Stimulated activated CD8-positive, alpha-beta memory T cell treated with anti-CD3 and anti-CD28 coated beads, Interleukin-15, amount 100 ng/mL, for 24 hours (primary cell): Measurements from ENCODE around the gene ANO7.

Source experiments
- DNase-seq: peaks from one replicate; pipeline ENCODE4 v3.0.0-alpha.2; 2020; ENCODE audit warnings: low read depth

Gene ANO7

DNA sequence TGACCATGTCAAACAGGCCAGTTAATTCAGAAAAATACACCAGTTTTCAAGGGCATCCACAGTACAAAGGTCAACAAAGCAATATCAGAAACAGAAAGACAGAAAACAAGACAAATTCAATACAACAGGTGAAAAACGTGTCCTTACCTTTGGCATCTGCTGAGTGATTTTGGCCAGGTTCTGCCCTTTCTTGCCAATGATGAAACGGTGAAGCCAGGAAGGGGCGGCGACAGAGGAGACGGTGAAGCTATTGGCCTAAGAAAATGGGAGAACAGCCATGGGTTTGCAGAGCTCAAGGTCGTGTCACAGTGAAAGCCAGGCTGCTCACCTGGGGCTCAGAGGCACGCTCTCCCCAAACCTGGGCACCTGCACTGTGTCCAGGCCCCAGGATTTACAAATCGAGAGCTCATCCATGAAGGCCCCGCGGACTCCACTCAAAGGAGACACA lies 66.5 kb downstream of the ANO7 start:
- no peak for DNase-seq

DNA sequence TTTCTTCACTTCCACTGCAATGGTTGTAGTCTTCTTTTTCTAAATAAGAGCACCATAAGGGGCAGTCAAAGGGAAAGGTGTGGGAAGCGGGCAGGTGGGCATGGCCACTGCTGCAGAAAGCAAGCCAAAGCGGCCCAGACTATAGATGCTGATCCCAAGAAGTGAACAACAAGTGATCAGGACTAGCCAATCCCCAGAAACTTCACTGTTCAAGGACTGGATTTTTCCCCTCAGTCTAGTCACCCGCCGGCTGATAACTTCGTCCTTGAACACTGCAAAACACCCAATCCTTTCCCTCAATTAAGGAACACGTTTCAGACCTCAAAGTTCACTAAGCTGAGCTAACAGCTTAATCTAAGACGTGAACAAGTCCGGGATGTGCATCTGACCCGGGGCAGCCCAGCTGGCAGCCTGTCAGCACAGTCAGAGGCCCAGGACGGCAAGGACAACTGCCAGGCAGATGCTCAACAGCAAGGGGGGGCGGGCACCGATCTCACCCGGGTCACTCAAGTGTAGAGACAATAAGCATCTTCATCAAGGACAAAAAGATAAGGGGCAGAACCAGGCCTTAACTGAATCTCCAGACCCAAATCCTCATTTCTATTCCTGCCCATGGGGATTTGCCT lies 67.2 kb downstream of the ANO7 start:
- DNase-seq: no peak

DNA sequence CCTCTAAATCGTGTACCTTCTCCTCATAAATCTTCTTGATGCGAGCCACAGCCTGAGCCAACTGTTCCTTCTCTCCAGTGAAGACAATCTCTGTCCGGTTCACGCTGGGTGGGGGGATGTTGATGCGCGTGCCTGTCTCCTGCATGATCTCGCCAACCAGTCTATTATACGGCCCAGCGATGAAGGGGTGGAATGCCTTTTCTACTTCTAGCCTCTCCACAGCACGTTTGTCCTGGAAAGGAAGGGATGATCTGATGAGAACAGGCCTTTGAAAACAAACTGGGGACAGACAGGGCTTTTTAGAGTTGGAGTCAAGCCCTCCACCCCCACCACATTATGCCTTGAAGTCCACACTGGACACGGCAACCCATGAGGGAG lies 67.7 kb downstream of the ANO7 start:
- no peak for DNase-seq

DNA sequence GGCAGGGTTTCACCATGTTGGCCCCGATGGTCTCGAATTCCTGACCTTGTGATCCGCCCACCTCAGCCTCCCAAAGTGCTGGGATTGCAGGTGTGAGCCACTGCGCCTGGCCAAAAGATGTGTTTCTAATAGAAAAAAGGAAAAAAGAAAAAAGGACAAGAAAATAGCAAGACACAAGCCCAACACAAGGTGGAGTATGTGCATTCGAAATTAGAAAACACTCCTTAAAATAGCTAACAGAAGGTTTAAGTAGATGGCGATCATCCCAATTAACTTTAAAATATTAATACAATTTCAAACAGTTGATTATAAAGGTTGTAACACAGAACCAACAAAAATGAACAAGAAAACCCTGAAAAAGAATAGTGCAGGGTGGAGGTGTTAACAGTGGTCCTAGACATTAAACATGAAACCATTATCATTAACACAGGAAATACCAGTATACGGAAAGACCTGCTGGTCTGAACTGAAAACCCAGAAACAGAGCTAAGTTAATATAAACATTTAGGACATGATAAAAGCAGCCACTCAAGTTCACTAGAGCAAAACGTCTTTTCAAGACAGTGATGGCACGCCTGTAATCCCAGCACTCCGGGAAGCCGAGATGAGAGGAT lies 69.0 kb downstream of the ANO7 start:
- DNase-seq: no peak

DNA sequence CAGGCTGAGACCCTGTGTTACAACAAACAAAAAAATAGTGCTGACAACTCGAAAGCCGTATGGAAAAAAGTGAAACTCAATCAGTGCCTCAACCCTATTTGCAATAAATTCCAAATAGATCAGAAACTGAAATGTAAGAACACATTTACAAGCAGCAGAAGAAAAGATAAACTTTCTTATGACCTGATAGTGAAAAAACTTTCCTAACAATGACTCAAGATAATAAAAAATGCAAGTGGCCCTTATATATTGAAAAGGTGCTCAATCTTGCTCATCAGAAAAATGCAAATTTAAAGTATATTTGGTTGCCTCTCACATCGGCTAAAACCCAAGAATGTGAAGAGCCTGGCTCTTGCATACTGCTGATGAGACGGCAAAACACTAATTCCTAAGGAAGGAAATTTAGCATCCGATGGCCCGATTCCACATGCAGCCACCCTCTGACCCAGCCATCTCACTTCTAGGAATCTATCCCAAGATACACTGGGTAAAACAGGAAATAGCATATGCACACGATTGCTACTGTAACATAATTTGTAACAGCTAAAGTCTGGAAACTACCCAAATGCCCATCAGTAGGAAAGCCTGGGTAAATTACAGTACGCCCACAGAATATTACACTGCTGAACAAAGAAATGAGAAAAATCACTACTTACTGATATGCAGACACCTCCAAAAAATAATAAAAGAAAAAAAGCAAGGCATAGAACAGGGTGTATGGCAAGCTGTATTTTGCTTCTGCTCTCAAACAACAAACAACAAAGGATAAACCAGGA lies 70.2 kb downstream of the ANO7 start:
- DNase-seq: no peak

DNA sequence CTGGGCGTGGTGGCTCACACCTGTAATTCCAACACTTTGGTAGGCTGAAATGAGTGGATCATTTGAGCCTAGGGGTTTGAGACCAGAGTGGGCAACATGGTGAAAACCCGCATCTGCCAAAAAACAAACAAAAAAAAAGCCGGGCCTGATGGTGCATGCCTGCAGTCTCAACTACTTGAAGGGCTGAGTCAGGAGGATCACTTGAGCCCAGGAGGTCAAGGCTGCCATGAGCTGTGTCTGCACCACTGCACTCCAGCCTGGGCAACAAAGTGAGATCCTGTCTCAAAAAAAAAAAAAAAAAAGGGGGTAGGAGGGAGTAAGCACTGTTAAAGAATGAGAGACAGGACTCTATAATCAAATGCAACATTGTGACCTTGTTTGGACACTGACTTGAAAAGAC lies 72.4 kb downstream of the ANO7 start:
- DNase-seq: no peak

DNA sequence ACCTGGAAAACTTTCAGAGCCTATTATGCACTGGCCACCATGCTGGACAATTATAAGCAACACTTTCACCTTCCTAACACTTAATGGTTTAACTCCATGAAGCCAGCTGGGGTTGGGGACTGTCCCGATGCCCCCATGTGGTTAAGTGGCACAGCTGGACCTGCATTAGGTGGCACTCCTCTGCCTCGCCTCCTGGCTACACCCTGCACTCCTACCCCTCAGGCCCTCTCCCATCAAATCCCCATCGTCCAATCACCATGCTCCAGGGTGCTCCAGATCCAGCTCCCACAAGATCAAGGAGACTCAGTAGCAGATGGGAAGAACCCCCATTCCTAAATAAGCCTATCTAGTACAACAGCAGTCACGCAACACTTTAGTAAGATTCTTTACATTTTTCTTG lies 73.2 kb downstream of the ANO7 start:
- DNase-seq: no peak

DNA sequence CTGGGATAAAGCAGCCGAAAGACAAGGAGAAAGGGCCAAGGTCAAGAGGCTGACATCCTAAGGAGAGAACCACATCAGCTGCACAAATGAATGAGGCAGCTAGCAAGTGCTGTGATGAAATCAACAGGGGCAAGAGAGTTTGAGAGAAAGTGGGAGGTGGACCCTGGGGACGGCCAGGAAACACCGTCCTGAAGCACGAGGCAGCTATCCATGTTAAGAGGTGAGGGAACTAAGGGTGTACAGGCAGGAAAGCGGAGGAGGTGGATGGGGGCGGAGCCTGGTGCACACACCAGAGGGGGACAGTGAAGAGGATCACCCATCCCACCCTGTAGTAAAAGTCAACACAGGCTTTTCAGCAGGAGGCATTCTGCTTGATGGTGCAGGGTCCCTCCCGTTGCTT lies 74.6 kb downstream of the ANO7 start:
- no peak for DNase-seq

DNA sequence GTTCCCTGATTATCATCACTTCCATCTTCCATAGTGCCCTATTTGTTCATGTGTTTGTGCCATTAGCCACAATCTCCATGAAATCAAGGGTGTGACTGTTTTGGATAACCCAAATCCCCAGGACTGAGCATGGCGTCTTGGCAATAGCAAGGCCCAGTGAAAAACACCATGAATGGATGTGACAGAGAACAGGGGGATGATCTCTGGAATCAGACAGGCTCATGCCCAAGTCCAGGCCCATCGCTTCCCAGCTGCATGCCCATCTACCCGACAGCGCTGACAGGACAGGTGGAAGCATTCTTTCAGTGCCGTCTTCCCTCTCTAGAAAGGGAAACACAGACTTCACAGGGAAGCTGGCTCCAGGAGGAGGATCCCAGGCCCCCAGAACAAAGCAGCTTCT lies 77.0 kb downstream of the ANO7 start:
- no peak for DNase-seq

DNA sequence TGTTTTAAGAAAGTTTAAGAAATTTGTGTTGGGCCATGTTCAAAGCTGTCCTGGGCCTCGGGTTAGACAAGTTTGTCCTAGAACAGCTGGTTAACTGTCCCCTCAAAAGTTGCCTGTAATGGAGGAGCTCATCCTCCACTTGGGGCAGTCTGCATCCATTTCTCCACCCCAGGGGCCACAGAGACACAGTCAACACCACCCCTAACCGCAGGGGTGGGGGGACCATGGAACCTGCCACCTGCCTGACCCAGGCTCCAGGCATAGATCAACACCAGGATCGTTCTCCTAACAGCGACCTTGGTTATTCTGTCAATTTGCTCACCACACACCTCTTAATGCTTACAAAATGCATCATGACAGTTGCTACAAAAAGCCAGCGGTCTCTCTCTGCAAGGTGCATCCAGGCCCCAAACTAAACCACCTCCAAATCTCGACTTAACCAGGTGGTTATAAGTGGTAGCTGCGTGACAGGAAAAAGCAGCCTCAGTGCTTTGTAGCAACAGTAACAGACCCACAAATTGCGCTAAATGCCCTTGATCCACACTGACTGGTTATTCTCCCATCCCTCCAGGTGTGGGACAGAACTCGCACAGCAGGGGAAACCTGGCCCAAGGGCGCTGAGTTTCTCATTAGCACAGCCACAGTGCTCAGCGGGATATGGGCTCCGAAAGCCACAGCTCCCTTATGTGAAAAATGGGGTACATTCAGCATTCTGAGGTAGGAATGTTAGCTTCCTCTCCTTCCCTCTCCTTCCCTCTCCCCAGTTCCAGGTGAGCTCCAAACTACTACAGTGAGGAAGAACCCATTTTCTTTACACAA lies 79.0 kb downstream of the ANO7 start:
- DNase-seq: no peak

DNA sequence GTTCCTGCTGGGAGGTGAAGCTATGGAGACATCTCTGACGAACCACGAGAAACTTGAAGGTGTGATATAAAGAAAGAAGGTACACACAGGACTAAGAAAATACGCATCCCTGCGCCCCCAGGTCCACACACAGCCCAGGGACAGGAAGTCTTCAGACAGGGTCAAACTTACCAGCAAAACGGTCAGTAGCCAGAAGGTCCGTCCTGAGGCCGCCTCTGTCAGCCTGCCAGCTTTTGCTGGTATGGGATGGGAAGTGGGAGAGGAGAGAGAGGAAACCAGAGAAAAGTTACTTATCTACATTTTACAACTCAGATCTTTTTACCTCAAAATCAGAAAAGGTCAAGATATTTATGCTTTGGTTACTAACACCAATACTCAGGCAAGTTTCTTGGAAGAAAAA lies 79.8 kb downstream of the ANO7 start:
- no peak for DNase-seq

DNA sequence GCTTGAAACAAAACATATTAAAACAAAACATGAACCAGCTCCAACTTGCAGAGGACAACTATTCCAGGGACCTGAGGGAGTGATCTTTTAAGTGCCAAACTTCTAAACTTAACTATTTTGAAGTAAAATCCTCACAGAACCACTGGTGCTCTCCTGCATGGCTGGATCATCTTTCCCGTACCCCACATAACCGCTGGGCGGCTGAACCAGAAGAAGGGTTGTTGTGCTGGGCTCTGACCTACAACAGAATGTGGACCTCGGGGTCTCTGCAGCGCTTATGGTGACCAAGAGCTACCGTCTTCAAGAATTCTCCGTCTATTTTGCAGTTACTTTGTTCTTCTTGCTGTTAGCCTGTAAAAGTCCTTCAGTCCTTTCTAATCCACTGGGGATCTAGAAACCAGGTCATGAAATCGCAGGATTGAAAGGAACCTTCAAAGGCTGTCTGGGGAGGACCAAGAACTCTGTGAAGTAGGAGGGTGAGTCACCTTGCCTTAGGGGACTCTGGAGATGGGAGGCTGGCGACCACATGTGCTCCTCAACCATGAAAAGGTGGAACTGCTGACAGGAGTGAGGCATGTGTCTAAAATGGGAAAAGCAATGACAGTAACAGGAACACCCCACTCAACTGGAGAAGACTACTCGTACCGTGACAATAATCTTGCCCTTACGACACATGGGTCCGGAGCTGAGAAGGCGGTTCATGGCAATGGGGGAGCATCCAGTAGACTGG lies 80.4 kb downstream of the ANO7 start:
- DNase-seq: no peak

DNA sequence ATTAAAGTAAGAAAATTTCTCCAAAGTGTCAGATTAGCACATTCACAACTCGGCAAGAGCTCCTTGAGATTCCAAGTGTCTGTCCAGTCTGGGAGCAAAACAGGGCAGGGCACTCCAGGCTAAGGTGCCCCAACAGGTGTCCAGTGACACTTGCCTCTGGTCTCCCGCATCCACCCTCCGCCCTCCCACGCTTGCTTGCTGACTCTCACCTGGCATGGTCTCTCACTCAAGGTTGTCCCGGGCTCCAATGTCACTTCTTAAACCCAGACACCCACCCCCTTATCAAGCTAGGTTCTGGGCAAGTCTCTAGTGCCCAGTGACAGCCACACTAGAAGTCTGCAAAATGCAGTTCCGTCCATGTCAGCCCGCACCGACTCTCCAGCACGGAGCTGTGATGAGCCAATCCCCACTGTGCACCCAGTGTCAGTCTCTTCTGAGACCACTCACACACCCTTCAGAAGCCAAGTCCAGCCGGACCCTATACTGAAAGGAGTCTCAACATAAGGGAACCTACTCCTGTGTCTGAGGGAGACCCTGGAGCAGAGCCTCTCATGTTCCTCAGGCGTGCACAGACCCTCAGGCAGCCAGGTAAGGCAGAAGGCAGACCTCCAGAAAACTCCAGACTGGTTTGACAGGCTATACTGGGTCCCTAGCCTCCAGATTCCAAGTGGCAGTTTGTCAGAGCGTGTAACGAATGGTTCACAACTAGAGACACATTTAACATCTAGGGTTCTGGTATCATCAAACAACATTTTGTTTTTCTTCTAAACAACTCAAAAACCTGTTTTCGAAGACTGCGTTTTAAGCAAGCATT lies 81.4 kb downstream of the ANO7 start:
- DNase-seq: no peak

DNA sequence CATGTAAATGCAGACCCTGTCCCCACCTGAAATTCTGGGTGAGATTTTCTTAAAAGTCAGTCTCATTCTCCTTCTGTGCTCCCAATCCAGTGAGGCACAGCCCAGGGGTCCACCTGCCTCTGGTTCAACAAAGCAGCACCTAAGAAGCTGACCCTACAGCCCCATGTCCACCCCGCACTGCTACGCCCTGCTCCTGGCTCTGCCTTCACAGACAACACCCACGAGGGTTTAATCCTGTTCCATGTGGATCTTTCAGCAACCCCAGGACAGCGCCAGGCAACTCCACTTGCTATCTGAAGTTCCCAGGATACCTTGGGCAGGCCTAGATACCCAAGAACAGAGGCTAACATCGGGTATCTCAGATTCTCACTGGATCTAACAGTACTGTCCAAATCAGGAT lies 82.1 kb downstream of the ANO7 start:
- no peak for DNase-seq

DNA sequence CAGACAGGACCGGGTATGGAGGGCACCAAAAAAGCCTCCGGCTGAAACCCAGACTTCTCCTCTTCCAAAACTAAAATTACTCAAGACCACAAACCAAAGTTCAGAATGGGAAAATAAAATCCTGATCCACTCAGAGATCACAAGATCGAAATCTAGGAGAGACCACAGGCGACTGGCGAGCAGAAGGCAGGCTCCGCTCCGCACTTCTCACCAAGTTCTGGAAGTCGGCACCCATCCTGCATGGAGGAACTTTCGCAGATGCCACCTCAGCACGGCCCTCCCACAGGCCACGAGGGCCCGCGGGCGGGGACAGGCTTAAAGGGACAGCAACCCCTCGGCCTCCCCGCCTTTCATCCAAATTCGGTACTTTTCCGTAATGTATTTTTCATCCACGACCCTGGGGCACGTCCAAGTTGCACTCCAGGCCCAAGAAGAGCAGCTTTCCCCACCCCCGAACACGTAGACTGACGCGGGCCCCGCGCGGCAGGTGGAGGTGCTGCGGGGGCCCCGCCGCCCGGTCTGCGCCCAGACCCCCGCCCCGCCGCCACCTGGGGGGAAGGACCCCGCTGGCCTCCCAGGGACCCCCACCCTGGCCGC lies 83.3 kb downstream of the ANO7 start:
- peak; percentile 22 for DNase-seq

DNA sequence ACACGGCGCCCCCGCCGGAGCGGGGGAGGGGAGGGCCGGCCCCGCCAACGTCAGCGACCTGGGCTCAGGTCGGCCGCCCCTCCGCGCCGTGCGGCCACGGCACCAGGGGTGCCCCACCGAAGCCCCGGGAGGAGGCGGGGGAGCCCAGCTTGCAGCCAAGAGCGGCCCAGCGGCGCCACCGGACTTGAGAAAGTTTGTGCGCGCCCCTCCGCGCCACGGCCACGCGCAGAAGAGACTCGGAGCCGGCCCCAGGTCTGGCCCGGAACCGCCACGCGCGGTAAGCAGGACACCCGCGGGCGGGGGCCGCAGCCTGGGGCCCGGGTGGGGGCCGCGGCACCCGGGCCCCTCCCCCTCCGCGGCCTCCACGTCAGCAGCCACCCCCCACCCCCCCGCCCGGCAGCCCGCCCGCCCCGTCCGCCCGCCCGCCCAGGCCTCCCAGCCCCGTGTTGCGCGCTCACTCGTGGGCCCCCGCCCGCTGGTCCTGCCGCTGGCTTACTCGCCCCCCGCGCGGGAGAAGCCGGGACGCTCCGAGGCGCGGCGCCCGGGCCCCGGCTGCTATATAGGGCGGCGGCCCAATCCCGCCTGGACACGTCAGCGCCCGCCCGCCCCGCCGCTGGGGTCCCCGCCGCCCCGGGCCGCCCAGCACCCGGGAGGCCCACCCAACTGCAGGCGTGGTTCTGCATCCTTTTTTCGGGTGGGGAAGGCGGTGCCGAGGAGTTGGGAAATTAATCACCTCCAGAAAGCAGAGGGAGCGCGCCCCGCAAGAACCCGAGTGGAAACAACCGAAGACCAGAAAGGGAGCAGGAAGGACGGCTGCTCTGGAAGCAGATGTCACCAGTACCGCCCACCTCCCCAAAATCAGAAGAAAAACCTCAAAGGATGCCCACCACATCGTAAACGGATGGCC lies 84.1 kb downstream of the ANO7 start:
- peak; percentile 35 for DNase-seq

DNA sequence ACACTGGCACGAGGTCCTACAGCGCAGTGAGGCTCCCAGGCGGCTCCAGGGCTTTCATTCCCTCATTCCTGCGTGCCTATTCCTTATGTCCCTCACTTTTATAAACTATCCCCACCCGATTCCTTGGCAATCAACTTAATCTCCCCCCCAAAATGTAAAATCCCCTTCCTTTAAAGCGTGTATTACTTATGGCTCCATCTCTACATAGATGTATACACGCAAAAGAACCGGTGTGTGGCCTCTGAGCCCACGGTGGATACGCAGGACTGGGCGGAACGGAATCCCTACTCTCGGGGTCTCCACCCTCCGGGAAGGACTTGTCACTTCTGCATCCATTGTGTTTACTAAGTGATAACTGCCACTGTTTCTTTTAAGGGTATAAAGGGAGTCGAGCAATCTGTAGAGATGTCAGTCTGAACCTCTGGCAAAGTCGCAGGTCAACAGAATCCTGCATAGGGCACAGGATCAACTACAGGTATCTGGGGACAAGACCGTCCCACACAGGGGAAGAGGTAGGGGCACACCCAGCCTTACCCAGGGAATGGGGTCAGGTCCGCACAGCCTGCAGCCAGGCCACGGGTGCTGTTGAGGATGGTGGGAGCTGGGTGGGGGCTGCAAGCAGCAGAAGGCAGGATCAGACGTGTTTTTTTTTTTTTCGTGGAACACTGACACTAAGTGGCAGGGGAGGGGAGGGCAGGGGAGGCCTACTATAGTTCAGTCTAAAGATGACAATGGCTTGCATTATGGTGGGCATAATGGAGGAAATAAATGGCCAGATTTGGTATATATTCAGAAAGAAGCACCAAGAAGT lies 84.9 kb downstream of the ANO7 start:
- no peak for DNase-seq

DNA sequence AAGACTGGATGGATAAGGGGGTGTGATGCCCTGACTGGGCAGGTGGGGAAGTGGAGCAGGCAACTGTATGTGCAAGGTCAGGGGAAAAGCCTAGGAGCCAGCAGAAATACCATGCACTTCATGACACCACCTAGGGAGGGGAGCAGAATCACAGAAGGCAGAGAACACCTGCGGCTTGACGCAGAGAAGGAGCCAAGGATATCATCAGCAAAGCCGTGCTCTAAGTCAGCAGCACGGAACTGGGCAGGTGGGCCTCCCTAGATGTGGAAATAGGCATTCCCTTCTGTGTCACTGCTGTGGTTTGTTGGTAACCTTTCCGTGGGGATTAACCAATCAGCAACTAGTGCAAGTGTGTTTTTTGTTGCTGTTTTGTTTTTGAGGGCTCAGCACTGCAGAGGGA lies 85.7 kb downstream of the ANO7 start:
- no peak for DNase-seq
